RWPE2 (cell line): Measurements from ENCODE around the gene CUEDC2.

ENCODE experiments used
- ATAC-seq: fragments of 200-7000 bp; cut with Tn5 transposase; 3 replicates; pipeline ENCODE4 v1.9.1; 2021; ENCODE audit warnings: low read depth
- DNase-seq: peaks from one replicate; pipeline ENCODE4 v3.0.0-alpha.2; 2020; ENCODE audit warnings: low spot score
- H3K27ac ChIP-seq: fragments of 450-650 bp; 2 replicates; pipeline ENCODE4 v1.5.1; 2017; ENCODE audit warnings: mild to moderate bottlenecking; ENCODE audit not compliant: poor library complexity, severe bottlenecking
- H3K27me3 ChIP-seq: fragments of 250-450 bp; sonication (Bioruptor Pico); 2 replicates; pipeline ENCODE4 v1.5.1; 2021; ENCODE audit warnings: mild to moderate bottlenecking, moderate library complexity; ENCODE audit not compliant: insufficient read depth, poor library complexity, severe bottlenecking
- H3K36me3 ChIP-seq: fragments of 250-450 bp; sonication (Bioruptor Pico); 2 replicates; pipeline ENCODE4 v1.5.1; 2020; ENCODE audit warnings: low read depth, mild to moderate bottlenecking, moderate library complexity
- H3K4me1 ChIP-seq: fragments of 250-450 bp; sonication (Bioruptor Pico); 2 replicates; pipeline ENCODE4 v1.5.1; 2021; ENCODE audit warnings: mild to moderate bottlenecking, moderate library complexity; ENCODE audit not compliant: insufficient read depth, poor library complexity, severe bottlenecking
- H3K4me3 ChIP-seq: fragments of 250-450 bp; sonication (Bioruptor Pico); 2 replicates; pipeline ENCODE4 v1.5.1; 2021; ENCODE audit warnings: mild to moderate bottlenecking, moderate library complexity; ENCODE audit not compliant: severe bottlenecking
- H3K9me3 ChIP-seq: fragments of 250-450 bp; sonication (Bioruptor Pico); 2 replicates; pipeline ENCODE4 v1.5.1; 2021; ENCODE audit warnings: mild to moderate bottlenecking, moderate library complexity; ENCODE audit not compliant: severe bottlenecking
- TF ChIP-seq, protein P1 (sequence below): fragments of 450-650 bp; IDR thresholded peaks from one replicate; pipeline ENCODE4 v1.5.1; 2017; ENCODE audit warnings: mild to moderate bottlenecking, moderate library complexity; ENCODE audit not compliant: poor library complexity, severe bottlenecking

CUEDC2 gene

GRCh38 chr10:102473445-102474331, 41.3 kb upstream of the CUEDC2 start:
- Histone ChIP-seq H3K27me3 (no peaks in the 10 kb centered on the region), H3K9me3 (no peaks in the 10 kb centered on the region), H3K4me1 (no peaks in the 10 kb centered on the region), H3K27ac (no peak overlapping the region), H3K4me3 (no peak overlapping the region), H3K36me3 (no peaks in the 10 kb centered on the region; the same call in 1 of the 2 replicates)
- DNase-seq (no peak), ATAC-seq (no peak)
- TF ChIP-seq, protein P1, sequence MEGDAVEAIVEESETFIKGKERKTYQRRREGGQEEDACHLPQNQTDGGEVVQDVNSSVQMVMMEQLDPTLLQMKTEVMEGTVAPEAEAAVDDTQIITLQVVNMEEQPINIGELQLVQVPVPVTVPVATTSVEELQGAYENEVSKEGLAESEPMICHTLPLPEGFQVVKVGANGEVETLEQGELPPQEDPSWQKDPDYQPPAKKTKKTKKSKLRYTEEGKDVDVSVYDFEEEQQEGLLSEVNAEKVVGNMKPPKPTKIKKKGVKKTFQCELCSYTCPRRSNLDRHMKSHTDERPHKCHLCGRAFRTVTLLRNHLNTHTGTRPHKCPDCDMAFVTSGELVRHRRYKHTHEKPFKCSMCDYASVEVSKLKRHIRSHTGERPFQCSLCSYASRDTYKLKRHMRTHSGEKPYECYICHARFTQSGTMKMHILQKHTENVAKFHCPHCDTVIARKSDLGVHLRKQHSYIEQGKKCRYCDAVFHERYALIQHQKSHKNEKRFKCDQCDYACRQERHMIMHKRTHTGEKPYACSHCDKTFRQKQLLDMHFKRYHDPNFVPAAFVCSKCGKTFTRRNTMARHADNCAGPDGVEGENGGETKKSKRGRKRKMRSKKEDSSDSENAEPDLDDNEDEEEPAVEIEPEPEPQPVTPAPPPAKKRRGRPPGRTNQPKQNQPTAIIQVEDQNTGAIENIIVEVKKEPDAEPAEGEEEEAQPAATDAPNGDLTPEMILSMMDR, result no peak

DNA sequence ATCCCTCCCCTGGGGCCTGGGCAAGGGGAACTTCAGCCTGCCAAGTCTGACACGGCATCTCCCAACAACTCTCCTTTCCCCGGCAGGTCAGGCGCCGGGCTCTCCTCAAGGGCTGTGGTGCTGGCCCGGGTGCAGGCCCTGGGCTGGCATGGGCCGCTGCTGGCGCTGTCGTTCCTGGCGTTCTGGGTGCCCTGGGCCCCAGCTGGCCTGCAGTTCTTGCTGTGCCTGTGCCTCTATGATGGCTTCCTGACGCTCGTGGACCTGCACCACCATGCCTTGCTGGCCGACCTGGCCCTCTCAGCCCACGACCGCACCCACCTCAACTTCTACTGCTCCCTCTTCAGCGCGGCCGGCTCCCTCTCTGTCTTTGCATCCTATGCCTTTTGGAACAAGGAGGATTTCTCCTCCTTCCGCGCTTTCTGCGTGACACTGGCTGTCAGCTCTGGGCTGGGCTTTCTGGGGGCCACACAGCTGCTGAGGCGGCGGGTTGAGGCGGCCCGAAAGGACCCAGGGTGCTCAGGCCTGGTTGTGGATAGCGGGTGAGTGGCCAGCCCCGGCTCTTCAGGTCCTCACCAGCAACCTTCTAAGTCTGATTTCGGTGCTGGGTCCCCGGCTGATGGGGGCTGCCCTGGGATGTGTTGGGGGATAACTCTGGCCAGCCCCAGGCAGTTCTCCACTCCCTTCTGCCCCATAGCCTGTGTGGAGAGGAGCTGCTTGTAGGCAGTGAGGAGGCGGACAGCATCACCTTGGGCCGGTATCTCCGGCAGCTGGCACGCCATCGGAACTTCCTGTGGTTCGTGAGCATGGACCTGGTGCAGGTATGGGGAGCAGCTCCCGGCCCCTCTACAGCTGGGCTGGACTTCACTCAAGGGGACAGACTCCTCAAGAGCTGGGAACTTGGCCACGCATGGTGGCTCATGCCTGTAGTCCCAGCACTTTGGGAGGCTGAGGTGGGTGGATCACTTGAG, 38.5 kb upstream of the CUEDC2 start:
- no peaks in the 10 kb centered on the region for H3K4me1 ChIP-seq
- no peaks in the 10 kb centered on the region; the same call in 1 of the 2 replicates for H3K36me3 ChIP-seq
- ATAC-seq, result no peak
- no peak overlapping the region for H3K4me3 ChIP-seq
- H3K27ac ChIP-seq, result no peak overlapping the region
- H3K27me3 ChIP-seq, result no peaks in the 10 kb centered on the region
- DNase-seq, result no peak
- TF ChIP-seq, protein P1, result no peak
- no peaks in the 10 kb centered on the region for H3K9me3 ChIP-seq

DNA sequence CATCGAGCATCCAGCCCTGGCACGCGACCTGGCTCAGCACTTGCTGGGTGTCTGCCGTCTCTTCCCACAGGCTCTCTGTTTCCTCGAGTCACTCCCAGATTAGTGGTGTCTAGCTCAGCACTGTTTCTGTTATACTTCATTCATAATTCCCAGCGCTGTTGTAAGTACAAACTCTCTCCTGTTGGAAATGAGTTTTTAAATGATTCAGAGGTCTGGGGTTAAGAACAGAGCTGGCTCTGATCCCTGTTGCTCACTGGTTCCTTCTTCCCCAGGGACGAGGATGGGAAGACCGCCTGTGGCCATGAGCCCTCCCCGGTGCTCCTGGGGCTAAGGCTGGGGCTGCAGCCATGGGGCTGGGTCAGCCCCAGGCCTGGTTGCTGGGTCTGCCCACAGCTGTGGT, 36.3 kb upstream of the CUEDC2 start:
- no peaks in the 10 kb centered on the region for H3K9me3 ChIP-seq
- TF ChIP-seq, protein P1, result no peak
- H3K4me1 ChIP-seq, result no peaks in the 10 kb centered on the region
- H3K4me3 ChIP-seq, result no peak overlapping the region
- H3K27ac ChIP-seq, result no peak overlapping the region
- DNase-seq (no peak), ATAC-seq (no peak)
- H3K27me3 ChIP-seq, result no peaks in the 10 kb centered on the region
- H3K36me3 ChIP-seq, result no peaks in the 10 kb centered on the region

- no peak overlapping the region for H3K4me3 ChIP-seq
- no peak for DNase-seq
- H3K9me3 ChIP-seq, result no peaks in the 10 kb centered on the region
- TF ChIP-seq, protein P1, result no peak
- H3K36me3 ChIP-seq, result no peaks in the 10 kb centered on the region
- H3K4me1 ChIP-seq, result no peaks in the 10 kb centered on the region
- ATAC-seq, result no peak
- H3K27me3 ChIP-seq, result no peaks in the 10 kb centered on the region
- no peak overlapping the region for H3K27ac ChIP-seq
Measured at GRCh38 chr10:102467971-102468438, 35.6 kb upstream of the CUEDC2 start.
